ENCODE results near the gene DNAH7. TPM values are rescaled to one million over a fixed set of nuclear protein-coding genes. Genes with fewer than 3 reads are reported as not detected.

DNAH7 gene
- total and polyA plus RNA-seq, 10 of the 15 experiments (the other 5 are each of a cell fraction or from before 2014, with no cell fraction given) = 0.05 to 0.61 (median 0.16) TPM

GRCh38 chr2:195967336-195967735 is 101.3 kb downstream of the DNAH7 start:
- Histone ChIP-seq H3K4me3 (no peak overlapping the region), H3K9me3 (replicated peaks; ENCODE audit: control insufficient read depth, insufficient read depth, low read length) (no peaks in the 10 kb centered on the region), H3K4me1 (ENCODE audit: control insufficient read depth, insufficient read depth, low read length) (0 out of 2 replicates have a peak, but pooled peaks cover 1% of the 10 kb centered on the region), H3K9ac (ENCODE audit: control insufficient read depth, insufficient read depth, low read length) (no peak overlapping the region), H3K27ac (ENCODE audit: control insufficient read depth, insufficient read depth) (no peak overlapping the region), H3K4me2 (ENCODE audit: control insufficient read depth, insufficient read depth) (no peak overlapping the region), H2AFZ (ENCODE audit: control insufficient read depth, low read depth, low read length) (no peak overlapping the region), H4K20me1 (ENCODE audit: control insufficient read depth, insufficient read depth) (no peaks in the 10 kb centered on the region), H3K27me3 (replicated peaks in 1 of 2; ENCODE audit: control insufficient read depth in 2 of 2, insufficient read depth in 2 of 2, low read length in 1 of 2) (no peaks in the 10 kb centered on the region), H3K79me2 (ENCODE audit: control insufficient read depth, insufficient read depth, low read length) (no peaks in the 10 kb centered on the region), H3K36me3 (ENCODE audit: control insufficient read depth in 2 of 2, insufficient read depth in 2 of 2, low read length in 1 of 2) (no peaks in the 10 kb centered on the region)
- ChIA-PET CTCF (no interaction called here), RAD21 (ENCODE audit: unreplicated experiment) (no interaction called here), SMC1A (ENCODE audit: uncharacterized antibody, unreplicated experiment) (interaction anchor here (1.1 kb wide), 1 partner anchor 27 kb away, joined by 3 read pairs; no protein-coding TSS in a partner anchor), POLR2A (no interaction called here)
- ATAC-seq (no peak), FAIRE-seq (no peak), DNase-seq (ENCODE audit: low read depth, low spot score) (no peak)
- in situ Hi-C loops (cut with MboI) (no loop called here), intact Hi-C loops (cut with micrococcal nuclease; ENCODE audit: unreplicated experiment) (no loop called here)
- BruUV-seq (replicated peaks) = no TSS peak
- 15% methylated on average over 2 of the region's 2 CpGs for WGBS (ENCODE audit: insufficient coverage, insufficient replicate concordance, low lambda C conversion rate, missing lambda C conversion rate)
- TF ChIP-seq POLR2AphosphoS5 (IDR thresholded peaks at IDR 0.05; ENCODE audit: low read length) (no peak), EED (IDR thresholded peaks at IDR 0.05; ENCODE audit: low read depth) (no peak)

DNA sequence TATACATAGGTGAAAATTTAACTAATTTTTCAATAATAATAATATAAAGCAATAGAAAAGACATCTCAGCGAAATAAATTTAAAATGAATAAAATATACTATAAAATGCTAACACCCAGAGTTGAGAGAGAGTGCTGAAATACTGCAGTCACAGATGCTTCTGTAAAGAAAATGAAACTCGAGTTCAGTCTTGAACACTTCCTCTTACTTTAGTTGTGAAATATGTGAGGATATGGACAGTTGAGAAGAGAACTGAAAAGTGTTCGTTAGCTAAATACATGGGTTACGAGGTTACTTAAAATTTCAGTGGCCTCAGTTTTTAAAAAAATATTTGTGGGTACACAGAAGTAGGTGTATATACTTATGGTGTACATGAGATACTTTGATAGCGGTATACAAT is 106.8 kb downstream of the DNAH7 start:
- no peak overlapping the region for H3K27ac ChIP-seq (ENCODE audit: control insufficient read depth, insufficient read depth)
- no peaks in the 10 kb centered on the region for H3K9me3 ChIP-seq (replicated peaks; ENCODE audit: control insufficient read depth, insufficient read depth, low read length)
- ATAC-seq = peak; percentile 94
- 0 out of 2 replicates have a peak, but pooled peaks cover 3% of the 10 kb centered on the region for H3K4me1 ChIP-seq (ENCODE audit: control insufficient read depth, insufficient read depth, low read length)
- no peak overlapping the region for H3K9ac ChIP-seq (ENCODE audit: control insufficient read depth, insufficient read depth, low read length)
- ChIA-PET RAD21 (ENCODE audit: unreplicated experiment) (interaction anchor here (0.6 kb wide), 1 partner anchor 89 kb away, joined by 3 read pairs; no protein-coding TSS in a partner anchor), POLR2A (no interaction called here), SMC1A (ENCODE audit: uncharacterized antibody, unreplicated experiment) (interaction anchor here (0.7 kb wide), 1 partner anchor 8 kb away, joined by 3 read pairs; no protein-coding TSS in a partner anchor), CTCF (interaction anchor here (0.6 to 1.6 kb wide), 3 partner anchors 10 to 106 kb away, joined by 3 to 4 read pairs (median 3); no protein-coding TSS in a partner anchor)
- no peaks in the 10 kb centered on the region for H3K79me2 ChIP-seq (ENCODE audit: control insufficient read depth, insufficient read depth, low read length)
- intact Hi-C loops (cut with micrococcal nuclease; ENCODE audit: unreplicated experiment) = no loop called here
- BruUV-seq (replicated peaks) = no TSS peak
- H2AFZ ChIP-seq (ENCODE audit: control insufficient read depth, low read depth, low read length) = no peak overlapping the region
- H3K36me3 ChIP-seq (ENCODE audit: control insufficient read depth in 2 of 2, insufficient read depth in 2 of 2, low read length in 1 of 2) = no peaks in the 10 kb centered on the region
- in situ Hi-C loops (cut with MboI) = no loop called here
- no peak overlapping the region for H3K4me3 ChIP-seq
- H4K20me1 ChIP-seq (ENCODE audit: control insufficient read depth, insufficient read depth) = no peaks in the 10 kb centered on the region
- FAIRE-seq = peak; percentile 77
- no peak overlapping the region for H3K4me2 ChIP-seq (ENCODE audit: control insufficient read depth, insufficient read depth)
- no peaks in the 10 kb centered on the region for H3K27me3 ChIP-seq (replicated peaks in 1 of 2; ENCODE audit: control insufficient read depth in 2 of 2, insufficient read depth in 2 of 2, low read length in 1 of 2)
- peak; percentile 23 for DNase-seq (ENCODE audit: low read depth, low spot score)
- WGBS (ENCODE audit: insufficient coverage, insufficient replicate concordance, low lambda C conversion rate, missing lambda C conversion rate) = 9% methylated on average over 5 of the region's 5 CpGs
- peak; percentile 77; the same call in 1 of the 2 replicates for TF ChIP-seq SPI1 (IDR thresholded peaks at IDR 0.05; ENCODE audit: borderline replicate concordance, insufficient read depth, low read depth, low read length)
- TF ChIP-seq ZNF24 (IDR thresholded peaks at IDR 0.05) = 0 out of 2 replicates have a peak, but pooled peaks have one; percentile 21
- TF ChIP-seq ZBED1 (IDR thresholded peaks at IDR 0.05; ENCODE audit: borderline replicate concordance) = no peak
